PC-3 (cell line): Measurements from ENCODE around the gene CLEC1B.

Experiments
- CTCF ChIP-seq: fragments of 300-600 bp; sonication (generic); conservative IDR thresholded peaks from 2 replicates; pipeline ENCODE4 v1.5.1; 2017; ENCODE audit warnings: antibody characterized with exemption, low read depth, mild to moderate bottlenecking, low read length
- EZH2 ChIP-seq: fragments of 300-600 bp; sonication (generic); IDR thresholded peaks from one replicate; pipeline ENCODE4 v1.6.1; 2017; ENCODE audit warnings: antibody characterized with exemption, mild to moderate bottlenecking, low read length; ENCODE audit not compliant: unreplicated experiment
- EZH2phosphoT487 ChIP-seq: fragments of 300-600 bp; sonication (generic); IDR thresholded peaks from 2 replicates; pipeline ENCODE4 v1.6.1; 2018; ENCODE audit warnings: mild to moderate bottlenecking, antibody characterized with exemption, low read length, borderline replicate concordance

- no peak for TF ChIP-seq CTCF
- TF ChIP-seq EZH2: no peak
- no peak for TF ChIP-seq EZH2phosphoT487
Observed at GRCh38 chr12:10027721-10028120, 28.8 kb upstream of the CLEC1B start.
